HG03108 (cell line): ENCODE data around the gene CXADR.
"Not testable (repeated sequence)": the region's sequence is repeated elsewhere in the genome, so short reads cannot be mapped to it uniquely, and the experiment has no call there.

Experiments used
- ATAC-seq: cut with Tn5 transposase; IDR thresholded peaks from one replicate; pipeline ENCODE4 v1.9.1; 2021; ENCODE audit warnings: moderate library complexity; ENCODE audit not compliant: unreplicated experiment

Gene CXADR

DNA sequence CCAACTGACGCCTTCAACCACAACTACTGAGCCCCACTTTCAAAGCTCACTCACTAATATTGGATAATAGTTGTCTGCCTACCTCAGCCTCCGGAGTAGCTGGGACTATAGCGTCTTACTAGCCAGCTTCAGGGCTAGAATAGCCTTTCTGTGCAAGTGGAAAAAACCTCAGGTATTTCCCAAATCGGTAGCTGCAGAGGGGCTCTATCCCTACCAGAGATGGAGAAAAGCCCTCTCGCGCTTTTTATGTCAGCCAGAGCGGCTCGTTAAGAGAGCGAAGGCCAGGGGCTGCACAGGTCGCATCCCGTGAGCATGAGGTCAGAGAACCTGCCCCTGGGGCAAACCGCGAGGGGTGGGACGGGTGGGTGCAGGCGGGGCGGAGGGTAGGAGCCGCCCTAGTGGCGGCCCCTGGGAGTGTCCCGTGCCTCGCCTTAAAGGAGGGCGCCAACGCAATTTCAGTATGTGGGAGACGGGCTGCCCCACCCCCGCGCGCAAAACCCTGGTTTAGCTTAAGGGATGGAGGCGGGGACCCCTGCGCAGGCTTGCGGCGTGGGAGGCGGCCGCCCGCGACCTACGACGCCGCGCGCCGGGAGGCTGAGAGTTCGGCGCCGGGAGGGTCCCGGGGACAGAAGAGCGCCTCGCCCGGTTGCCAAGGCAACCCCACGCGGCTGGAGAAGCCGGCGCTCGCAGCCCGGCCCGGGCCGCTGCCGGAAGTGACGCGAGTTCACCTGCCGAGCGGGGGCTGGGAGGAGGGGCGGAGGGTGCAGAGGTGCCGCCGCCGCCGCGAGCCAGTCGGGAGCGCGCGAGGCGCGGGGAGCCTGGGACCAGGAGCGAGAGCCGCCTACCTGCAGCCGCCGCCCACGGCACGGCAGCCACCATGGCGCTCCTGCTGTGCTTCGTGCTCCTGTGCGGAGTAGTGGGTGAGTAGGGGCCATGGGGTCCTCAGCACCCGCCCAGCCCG, at the start of gene CXADR:
CXADR (plus strand) TSS at position 791 of the 961 bp plus-strand sequence; CDS start at position 878, 87 bp downstream.
- peak; percentile 84 for ATAC-seq

DNA sequence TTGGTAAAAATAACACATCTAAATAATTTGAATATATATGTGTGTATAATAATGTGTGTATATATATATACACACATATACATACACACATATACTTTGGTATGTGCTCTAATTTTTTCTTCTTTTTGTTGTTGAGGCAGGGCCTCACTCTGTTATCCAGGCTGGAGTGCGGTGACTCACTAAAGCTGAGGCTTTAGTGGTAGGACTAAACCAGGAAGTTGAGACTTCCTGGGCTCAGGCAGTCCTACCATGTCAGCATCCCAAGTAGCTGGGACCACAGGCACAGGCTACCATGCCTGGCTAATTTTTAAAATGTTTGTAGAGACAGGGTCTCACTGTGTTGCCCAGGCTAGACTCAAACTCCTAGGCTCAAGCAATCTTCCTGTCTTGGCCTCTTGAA, 46.7 kb upstream of the CXADR start:
- no peak for ATAC-seq

DNA sequence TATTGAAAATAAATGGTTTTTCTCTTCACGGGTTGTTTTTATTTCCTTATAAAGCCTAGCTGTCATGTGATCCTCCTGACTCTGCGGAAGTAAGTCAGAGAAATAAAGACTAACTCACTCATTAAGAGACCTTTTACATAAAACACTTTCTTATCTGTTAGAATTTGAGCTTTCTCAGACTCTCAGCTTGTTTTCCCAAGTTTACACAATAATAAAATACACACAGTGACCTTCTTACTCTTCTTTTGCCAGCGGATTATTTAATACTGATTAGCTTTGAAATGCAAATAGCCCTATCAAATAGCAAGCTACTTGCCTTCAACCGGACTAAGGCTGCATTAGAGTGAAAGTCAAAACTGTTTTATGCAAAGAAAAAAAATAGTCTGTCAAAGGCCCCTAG, 45.5 kb upstream of the CXADR start:
- ATAC-seq = no peak

DNA sequence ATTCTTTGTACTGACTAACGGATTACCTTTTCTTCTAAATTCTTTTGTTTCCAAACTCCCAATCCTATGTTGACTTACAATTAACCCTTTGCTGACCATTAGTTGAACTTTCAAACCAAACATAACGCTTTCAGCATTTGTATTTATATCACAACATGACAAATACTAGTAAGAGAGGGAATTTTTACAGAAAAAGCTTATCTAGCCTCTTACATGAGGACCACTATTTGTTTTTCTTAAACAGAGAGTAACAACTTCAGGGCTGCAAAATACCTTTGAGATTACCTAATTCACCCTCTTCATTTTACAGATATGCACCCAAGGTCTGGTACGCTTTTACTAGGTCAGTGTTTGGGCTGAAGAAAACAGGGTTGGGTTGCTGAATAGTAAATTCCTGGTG, 45.0 kb upstream of the CXADR start:
- no peak for ATAC-seq

DNA sequence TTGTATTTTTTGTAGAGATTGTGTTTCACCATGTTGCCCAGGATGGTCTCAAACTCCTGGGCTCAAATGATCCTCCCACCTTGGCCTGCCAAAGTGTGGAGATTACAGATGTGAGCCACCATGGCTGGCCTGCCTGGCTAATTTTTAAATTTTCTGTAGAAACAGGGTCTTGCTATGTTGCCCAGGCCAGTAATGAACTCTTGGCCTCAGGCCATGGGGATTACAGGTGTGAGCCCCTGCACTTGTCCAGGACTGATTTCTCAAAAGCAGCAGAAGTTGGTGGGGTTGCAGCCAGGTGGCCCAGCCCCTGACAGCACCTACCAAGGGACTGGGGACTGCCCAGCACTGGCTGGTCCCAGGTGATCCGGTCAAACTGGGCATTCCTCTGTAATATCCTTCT, 44.1 kb upstream of the CXADR start:
- ATAC-seq = no peak

DNA sequence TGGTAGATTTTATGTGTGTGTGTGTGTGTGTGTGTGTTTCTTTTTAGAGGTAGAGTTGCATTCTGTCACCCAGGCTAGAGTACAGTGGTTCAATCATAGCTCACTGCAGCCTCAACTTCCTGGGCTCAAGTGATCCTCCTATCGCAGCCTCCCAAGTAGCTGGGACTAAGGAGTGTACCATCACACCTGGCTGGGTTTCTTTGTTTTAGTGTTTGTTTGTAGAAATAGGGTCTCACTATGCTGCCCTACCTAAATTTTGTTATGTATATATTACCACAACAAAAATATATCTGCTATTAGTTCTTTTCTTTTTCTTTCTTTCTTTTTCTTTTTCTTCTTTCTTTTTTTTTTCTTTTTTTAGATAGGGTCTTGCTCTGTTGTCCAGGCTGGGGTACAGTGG, 43.1 kb upstream of the CXADR start:
- no peak for ATAC-seq

DNA sequence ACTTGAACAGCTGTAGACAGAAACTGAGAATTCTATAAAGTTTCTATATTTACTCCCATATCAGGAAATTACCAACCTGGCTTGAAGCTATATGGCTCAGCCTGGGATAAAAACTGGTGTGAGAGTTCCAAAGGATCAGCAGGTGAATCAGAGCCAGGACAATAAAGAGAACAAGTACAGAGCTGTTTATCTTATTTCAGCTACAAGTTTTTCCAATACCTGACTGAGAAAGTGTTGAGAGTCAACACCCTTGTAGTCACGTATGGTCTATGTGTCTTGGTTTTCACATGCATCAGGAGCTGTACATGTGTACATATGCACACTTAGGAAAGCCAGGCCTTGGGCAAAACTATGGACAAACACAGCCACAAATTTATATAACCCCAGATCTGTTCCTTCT, 40.7 kb upstream of the CXADR start:
- no peak for ATAC-seq

DNA sequence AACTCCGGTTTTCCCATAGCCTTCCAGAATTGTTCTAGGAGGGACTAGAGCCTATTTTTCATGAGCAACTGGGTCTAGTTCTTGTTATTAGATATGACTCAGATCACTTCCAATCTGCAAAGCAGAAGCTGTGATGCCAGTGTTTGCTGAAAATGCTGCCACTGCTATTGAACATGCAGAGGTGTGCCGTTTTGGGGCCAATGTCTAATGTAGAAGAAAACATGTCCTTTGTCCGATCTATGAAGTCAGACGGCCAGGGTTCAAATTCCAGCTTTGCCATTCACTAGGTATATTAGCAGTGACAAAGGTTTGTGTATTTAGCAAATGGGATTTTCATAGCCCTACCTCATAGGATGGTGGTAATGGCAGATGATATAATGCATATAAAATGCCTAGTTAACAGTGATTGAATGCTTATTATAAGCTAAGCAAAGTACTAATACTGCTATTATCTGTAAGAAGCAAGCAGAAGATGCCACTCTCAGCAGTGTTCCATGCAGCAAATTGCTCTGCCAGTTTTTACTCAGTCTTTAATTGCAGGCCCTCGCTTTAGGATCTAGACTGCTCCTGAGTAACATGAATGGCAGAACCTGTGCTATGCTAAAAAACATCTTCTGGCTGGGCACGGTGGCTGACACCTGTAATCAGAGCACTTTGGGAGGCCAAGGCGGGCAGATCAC, 40.1 kb upstream of the CXADR start:
- no peak for ATAC-seq

DNA sequence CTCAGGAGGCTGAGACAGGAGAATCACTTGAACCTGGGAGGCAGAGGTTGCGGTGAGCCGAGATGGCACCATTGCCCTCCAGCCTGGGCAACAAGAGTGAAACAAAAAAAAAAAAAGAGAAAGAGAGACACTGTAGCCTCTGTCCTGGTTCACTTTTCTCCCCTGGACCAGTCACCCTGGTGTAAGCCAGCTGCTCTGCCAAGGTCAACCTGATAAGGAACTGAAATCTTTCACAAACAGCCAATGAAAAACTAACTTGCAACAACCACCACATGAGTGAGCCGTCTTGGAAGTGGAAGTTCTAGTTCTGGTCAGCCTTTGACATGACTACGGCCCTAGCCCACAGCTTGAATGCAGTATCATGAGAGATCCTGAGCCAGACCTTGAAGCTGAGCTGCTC, 36.8 kb upstream of the CXADR start:
- ATAC-seq = no peak

DNA sequence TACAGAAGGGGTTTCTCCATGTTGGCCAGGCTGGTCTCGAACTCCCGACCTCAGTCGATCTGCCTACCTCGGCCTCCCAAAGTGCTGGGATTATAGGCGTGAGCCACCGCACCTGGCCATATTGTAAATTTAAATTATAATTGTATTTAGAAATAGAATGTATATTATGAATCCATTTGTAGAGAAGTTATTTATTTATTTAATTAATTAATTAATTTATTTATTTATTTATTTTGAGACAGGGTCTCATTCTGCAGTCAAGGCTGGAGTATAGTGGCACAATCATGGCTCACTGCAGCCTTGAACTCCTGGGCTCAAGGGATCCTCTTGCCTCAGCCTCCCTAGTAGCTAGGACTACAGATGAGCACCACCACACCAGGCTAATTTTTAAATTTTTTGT, 34.7 kb upstream of the CXADR start:
- ATAC-seq = not testable (repeated sequence)

DNA sequence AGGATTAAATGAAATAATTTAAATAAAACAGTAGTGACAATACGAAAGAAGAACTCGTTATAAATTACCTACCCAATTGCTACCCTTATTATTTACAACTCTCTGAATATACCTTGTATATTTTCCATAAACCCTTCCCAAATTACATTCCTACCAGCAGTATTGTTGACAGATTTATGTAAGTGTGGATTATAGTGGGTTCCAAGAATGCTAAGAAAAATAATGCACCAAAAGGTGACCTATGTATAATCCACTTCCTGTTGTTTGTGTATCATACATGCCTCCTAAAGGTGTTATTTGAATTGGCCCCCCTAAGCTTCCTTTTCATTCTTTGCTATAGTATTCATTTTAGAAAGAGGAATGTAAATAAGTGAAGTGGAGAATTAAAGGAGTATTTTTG, 33.2 kb upstream of the CXADR start:
- ATAC-seq = no peak

DNA sequence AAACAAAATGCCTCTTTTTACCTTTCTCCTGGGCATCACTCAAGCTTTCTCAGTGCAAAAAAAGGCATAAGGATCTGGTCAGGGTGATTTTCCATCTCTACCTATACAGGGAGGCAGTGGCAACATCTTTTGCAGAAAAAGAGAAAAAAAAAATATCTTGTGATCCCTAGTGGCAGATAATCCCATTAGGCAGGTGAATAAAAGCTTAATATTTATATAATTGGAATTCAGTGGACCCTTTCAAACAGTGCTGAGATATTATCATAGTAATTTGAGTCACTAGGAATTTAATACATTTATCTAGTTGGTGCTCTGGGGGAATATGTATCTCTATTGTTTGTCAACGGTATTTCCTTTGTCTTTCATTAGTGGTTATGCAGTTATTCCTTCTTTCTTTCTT, 29.9 kb upstream of the CXADR start:
- no peak for ATAC-seq

DNA sequence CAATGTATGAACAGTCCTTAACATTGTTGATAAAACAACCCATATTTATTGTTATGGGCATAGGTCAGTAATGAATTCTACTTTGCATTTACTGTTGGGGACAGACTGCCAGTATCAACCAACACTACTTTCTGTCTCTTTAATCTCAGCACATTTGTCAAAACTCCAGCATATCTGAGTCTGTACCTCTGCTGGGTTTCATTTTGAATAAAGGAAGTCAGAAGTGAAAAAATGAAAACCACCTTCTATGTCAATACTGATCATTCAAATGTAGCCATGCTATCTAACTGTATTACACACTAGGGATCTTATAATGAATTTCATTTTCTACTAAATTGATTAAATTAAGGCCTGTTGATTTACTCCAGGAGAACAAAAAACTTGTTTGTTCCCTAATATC, 24.2 kb upstream of the CXADR start:
- ATAC-seq = peak; percentile 63

DNA sequence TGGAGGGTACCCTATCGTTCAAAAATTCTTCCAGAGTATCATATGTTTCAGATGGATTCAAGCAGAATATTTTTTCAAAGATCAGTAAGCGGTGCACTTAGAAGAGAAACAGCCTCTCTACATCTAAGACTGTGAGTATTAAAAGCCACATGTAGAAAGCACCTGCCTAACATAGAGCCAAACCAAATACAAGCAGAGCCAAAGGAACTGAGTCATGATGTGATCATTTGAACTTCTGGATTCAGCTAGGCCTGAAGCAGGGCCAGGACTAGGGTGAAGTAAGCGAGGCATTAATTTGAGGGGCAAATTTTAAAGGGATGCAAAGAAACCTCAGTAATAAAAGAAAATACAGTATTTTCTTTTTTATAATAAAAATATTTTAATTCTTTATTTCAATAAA, 23.3 kb upstream of the CXADR start:
- not testable (repeated sequence) for ATAC-seq

DNA sequence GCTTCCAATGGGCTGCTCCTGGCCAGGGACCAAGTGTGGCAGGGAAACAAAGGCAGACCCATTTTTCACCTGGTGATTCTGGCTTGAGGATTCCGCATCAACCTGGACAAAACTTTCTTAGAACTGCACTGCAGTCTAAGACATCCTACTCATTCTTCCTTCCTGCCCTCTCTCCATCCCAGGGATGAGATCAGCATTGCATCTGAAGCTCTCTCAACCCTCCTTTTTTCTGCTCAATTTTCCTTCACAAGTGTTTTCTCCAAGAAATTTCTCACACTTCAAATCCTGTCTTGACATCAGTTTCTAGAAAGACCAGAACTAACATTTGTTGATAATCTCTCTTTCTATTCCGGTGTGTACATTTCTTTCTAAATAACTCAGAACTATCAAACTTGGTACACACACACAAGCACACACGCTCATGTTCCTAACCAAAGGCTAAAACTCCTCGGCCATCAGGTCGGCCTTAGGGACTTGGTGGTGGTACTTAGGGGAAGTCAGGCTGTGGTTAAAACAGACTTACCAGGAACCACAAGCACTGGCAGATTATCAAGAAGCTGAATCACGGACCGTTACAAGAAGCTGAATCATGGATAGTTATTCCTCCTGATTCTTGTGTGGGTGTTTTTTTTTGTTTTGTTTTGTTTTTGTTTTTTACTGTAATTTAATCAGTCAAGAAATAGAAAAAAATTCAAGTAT, 21.0 kb upstream of the CXADR start:
- no peak for ATAC-seq

DNA sequence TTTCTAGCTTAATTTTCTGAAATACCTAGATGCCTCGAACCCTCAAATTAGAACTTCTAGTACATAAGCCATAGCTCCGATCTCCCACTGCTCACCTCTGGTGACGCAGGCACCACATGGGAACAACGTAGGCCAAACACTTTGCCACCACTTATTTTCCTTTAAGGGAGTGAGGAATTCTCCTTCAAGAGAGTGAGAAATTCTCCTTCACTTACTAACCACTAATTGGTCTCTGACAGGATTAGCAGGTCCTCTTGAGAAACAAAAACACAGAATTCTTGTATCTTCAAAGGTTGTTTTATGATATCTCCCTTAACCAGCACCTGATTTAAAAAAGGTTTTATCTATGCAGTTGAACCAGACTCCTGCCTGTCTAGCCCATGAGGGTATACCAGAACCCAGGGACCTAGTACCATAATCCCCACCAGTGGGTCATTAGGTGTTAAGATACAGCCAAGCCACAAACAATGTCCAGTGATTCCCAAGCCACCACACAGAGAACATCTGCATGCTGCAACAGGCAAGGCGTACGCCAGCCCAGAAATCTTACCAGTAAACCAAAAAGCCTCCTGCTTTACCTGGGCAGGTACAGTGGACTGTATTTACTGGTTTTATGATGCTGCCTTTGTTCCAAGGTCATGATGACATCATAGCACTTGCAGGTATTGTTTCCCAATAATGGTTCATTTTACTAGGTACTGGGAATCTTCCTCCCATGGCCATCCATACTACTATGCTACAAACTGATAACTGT, 20.3 kb upstream of the CXADR start:
- no peak for ATAC-seq

DNA sequence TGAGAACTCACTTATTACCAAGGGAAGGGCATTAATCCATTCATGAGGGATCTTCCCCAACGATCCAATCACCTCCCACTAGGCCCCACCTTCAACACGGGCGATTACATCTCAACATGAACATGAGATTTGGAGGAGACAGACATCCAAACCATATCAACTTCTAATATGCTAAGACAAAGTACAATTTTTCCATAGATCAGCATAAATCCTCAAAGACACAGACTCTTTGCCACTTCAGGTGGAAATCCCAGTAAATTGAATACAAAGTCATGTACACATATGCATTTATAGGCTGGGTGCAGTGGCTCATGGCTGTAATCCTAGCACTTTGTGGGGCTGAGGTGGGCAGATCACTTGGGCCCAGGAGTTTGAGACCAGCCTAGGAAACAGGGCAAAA, 18.8 kb upstream of the CXADR start:
- ATAC-seq = no peak

DNA sequence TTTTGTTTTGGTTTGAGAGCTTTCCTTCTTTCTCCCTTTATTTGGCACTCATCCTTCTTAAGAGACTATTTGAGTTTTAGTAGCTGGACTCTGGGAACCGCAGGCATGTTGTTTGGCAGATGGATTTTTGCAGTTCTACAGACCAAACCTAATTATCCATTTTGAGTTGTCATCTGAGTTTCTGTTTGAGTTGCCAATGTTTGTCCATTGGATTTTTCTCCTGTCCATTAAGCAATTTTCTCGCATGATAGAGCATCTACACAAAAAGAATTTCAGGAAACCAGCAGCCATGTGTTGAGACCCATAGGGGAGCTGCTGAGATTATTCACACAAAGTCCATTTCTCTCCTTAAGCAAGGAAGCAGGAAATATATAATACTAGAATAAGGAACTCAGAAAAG, 17.2 kb upstream of the CXADR start:
- ATAC-seq = no peak

DNA sequence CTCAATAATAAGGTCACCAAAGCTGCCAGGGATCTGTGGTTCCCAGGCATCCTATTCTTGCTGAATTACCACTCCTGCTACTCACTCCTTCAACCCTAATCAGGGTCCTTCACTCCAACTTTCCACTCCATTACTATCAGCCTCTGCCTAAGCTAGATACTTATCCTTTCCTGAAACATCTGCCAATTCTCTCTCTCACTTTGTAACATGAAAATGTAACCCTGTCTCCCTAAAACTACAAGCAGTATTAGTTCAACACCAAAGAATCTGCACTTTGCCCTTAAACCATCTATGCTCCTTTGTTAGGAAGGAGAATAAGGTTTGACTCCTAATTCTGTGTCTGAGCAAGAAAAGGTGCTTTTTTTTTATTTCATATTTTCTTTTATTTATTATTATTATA, 15.5 kb upstream of the CXADR start:
- ATAC-seq = no peak

DNA sequence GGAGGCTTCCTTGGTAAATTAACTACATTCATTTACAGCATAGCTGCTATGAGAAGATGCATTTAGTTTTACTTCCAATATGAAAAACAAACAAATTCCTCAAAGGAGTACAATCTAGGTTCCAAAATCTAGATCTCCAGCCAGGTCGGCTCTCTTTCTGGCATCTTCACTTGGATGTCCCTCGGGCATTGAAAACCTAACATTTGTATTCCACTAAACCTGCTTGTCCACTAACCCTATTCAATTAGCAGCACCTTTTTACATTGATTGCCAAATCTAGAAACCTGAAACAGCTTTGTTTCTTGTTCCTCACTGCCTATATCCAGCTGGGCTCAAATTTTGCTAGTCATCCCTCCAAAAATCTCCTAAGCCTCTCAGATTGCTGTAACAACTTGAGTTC, 14.3 kb upstream of the CXADR start:
- no peak for ATAC-seq
